AG08395 (cell line): ENCODE measurements around the gene ROR2.

ENCODE experiments used
- DNase-seq: peaks from one replicate; pipeline ENCODE4 v3.0.0; 2012; ENCODE audit warnings: mixed read lengths, low spot score

ROR2 gene

DNA sequence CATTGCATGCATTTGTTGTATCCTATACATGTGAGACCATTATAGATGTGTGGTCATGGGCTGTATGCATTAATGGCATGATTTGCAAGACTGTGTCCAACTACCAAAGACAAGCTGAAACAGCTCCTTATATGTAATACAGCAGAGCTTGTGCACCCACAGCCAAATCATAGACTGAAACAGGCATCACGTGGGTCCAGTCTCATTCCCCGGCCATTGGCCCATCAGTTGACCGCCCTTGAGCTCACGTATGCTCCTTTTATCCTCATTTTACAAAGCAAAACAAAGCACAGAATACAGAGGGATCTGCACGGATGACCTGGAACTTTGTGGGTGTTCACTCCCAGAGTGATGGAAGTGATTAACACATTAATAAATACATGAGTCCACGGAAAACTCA, 109.1 kb downstream of the ROR2 start:
- no peak for DNase-seq

- no peak for DNase-seq
These were observed 109.6 kb downstream of the ROR2 start for GRCh38 chr9:91840469-91840868.

GRCh38 chr9:91839926-91840465, 110.0 kb downstream of the ROR2 start:
- DNase-seq: no peak

GRCh38 chr9:91837981-91838731, 111.9 kb downstream of the ROR2 start:
- peak; percentile 17 for DNase-seq

GRCh38 chr9:91836515-91836914, 113.5 kb downstream of the ROR2 start:
- peak; percentile 16 for DNase-seq

GRCh38 chr9:91835632-91836031, 114.4 kb downstream of the ROR2 start:
- DNase-seq: no peak

GRCh38 chr9:91835216-91835615, 114.8 kb downstream of the ROR2 start:
- no peak for DNase-seq

DNA sequence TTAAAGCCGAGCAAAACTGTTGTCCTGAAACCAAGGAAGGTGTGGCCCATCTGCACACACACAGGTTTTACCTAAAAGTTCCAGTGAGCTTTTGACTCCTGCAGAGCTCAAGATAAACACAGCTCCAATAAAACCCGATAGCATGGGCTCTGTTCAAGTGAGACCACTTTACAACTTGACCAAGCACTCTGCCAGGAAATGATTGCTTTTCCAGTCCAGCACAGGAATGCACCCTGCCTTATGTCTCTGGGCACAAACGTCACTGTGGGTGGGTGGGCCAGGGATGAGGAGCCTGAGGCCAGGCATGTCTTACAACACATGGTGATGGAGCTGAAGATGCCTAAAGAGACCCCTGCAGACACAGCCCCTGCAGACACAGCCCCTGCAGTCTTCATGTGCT, 115.3 kb downstream of the ROR2 start:
- DNase-seq: no peak

- no peak for DNase-seq
These were observed 116.2 kb downstream of the ROR2 start for GRCh38 chr9:91833878-91834255.

DNA sequence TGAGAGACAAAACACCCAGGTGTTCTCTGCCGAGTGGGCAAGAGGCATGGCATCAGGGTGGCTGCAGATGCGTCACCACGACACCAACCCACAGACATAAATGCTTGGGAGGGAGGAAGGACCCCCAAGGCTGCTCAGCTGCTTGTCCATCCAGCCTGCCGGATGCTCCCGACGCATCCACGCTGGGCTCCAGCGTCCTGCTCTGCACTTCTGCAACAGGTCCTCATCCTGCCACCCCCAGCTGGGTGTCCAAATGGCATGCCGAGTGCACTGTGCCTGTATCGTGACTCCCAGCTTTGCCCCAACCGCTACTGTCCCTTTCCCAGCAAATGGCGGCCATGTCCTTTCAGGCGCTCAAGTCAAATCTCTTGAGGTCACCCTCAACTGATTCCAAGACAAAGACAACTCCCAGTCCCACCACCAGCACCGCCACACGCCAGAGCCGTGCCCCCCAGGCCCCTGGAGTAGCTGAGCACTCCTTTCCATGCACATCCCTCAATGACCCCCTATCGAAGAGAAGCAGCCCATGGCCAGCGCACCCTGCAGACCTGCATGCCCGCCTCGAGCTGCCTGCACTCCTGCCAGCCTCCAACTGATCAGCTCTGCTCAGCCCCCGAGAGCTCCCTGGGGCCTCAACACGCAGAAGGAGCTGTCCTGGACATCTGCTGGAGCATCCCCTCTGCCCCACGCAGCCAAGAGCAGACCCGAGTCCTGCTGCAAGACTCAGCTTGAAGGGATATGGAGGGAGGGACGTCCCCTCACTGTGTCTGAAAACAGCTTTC, 116.7 kb downstream of the ROR2 start:
- DNase-seq: no peak

DNA sequence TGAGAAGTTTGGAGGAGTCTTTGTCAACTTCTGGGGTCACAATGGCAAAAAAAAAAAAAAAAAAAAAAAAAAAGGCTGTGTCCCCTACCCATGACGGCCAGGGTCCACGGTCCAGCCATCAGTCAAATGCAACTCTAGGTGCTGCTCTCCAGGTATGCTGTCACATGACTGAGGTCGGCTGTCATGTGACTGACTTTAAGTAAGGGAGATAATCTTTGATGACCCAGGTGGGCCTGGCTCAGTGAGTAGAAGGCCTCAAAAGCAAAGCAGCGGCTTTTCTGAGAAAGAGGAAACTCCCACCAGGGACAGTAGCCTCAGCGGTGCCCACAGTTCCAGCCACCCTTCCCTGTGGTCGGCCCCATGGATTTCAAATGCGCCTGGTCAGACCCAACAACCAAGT, 117.7 kb downstream of the ROR2 start:
- no peak for DNase-seq

- DNase-seq: no peak
These were observed 124.2 kb downstream of the ROR2 start for GRCh38 chr9:91825866-91826265.

GRCh38 chr9:91825422-91825821, 124.6 kb downstream of the ROR2 start:
- peak; percentile 47 for DNase-seq

GRCh38 chr9:91824601-91825305, 125.3 kb downstream of the ROR2 start:
- peak; percentile 46 for DNase-seq

DNA sequence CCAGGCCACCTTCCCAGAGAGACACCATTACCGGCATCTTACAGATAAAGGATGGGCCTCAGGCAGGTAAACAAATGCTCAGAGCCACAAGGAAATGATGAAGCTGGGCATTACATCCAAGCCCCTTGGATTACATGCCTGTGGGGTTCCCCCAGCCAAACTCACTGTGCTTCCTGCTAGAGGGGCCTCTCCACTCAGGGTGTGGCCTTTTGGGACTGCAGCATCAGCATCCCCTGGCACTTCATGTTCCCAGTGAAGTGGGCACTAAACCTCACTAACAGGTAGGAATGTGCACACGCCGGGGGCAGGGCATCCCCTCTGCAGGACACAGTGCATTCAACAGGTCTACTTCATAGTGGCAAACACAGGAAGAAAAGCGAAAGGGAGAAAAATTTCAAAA, 125.9 kb downstream of the ROR2 start:
- DNase-seq: no peak

- DNase-seq: peak; percentile 11
These were observed 128.8 kb downstream of the ROR2 start for GRCh38 chr9:91820949-91821880.

DNA sequence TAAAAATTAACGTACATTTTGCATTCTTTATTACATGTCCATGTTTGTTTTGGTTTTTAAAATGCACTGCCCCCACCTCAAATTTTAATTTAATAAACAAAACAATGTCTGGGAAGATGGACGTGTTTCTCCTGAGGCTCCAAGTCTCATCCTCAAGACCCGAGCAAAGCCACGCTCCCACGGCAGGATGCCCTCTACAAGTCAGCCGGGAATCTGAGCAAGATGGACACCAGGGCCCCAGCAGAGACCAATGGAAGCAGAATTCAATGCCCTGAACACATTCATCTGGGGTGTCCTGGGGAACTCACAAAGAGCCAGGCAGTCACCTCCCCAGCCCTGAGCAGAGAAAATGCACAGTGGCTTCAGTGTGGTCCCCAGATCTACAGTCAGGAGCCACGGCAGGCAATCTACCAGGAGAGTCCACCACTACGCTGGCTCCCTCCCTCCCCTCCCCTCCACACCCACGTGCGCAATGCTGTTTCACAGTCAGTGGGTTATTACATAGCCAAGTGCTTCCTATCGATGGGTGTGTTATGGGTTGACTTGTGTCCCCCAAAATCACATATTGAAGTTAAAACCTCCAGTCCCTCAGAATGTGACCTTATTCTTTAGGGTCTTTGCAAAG, 129.8 kb downstream of the ROR2 start:
- DNase-seq: no peak

DNA sequence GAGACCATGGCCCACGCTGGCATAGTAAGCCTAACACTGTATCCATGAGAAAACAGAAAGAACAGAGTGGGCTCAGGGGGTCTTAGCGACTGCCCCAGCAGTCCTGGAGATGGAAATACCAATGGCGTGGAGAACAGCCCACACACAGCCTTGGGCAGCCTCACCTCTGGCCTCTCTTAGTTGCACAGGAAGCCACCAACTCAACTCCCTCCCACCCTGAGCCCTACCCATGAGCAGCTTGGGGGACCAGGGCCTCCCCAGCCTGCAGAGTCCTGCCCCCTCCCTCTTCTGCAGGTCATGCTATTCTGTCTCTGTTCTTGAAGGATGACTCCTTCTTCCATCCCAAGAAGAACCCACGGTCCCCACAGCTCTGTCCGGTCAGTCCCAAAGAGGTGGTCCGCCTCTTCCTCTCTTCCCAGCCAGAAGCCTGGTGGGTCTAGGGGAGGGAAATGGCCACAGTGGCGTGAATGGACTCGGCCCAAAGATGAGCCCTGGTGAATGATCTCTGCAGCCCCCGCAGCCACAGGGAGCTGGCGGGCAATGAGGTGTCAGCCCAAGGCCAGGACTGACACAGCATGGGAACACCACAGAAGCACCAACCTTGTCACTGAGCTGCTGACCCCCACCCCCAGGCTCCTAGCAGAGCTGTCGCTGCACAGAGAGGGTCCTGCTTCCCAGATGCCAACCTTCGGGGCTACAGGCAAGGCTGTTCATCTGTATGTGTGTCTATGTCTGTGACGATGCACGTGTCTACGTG, 131.2 kb downstream of the ROR2 start:
- no peak for DNase-seq

GRCh38 chr9:91818225-91818585, 131.8 kb downstream of the ROR2 start:
- peak; percentile 15 for DNase-seq

- peak; percentile 47 for DNase-seq
These were observed 132.4 kb downstream of the ROR2 start for GRCh38 chr9:91817493-91818224.
